ENCODE data around the gene TSPEAR.
"Not testable (repeated sequence)": the region's sequence is repeated elsewhere in the genome, so short reads cannot be mapped to it uniquely, and the experiment has no call there.

TSPEAR gene

DNA sequence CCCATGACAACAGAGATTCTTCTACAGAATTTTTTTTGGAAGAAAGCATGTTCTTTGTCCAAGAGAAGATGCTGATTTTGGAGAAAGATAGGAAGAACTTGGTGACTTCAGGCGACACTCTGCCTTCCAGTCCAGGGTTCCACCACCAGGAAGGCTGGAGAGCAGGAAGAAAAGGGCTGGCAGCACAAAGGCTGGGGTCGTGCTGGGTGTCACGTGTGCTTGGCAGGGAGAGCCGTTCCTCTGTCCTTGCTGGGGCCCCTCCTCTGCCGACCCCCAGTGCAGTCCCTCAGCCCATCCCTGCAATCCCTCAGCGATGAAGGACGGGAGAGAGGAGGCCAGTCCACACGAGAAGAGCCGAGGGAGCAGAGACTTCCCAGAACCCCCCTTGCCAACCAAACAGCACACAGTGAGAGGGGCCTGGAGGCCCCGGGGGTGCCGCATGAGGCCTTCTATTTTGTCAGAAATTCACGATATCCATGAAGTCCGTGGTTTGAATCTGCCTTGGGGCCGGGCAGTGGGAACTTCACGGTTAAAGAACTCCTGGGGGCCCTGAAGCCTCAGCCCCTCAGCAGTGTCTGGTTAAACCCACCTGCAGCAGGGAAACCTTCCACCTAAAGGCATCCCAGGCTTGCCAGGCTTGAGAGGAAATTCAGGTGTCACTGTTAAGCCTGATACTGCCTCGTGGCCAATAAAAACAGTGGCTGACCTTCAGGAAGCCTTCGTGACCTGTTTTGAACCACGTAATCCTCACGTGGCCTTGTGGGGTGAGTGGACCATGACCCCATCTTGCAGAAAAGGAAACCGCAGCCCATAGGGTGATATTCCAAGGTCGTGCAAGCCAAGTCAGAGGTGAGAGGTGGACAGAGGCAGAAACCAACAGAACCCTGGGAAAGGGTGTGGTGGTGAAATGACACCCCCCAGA lies 11.0 kb downstream of the TSPEAR start:
- Histone ChIP-seq H3K9ac (ENCODE audit: low read depth, low read length) (no peak overlapping the region), H3K27me3 (ENCODE audit: insufficient read depth, low read length) (peaks cover 18% of the 10 kb centered on the region), H3K9me3 (ENCODE audit: insufficient read depth, low read depth, low read length) (no peaks in the 10 kb centered on the region), H3K4me3 (ENCODE audit: low read length) (no peak overlapping the region), H3K36me3 (ENCODE audit: insufficient read depth, low read length) (no peaks in the 10 kb centered on the region), H3K4me1 (ENCODE audit: insufficient read depth, low read length) (peaks cover 45% of the 10 kb centered on the region), H3K27ac (ENCODE audit: low read depth, low read length) (no peak overlapping the region)
- 85% methylated on average over 21 of the region's 21 CpGs for WGBS

DNA sequence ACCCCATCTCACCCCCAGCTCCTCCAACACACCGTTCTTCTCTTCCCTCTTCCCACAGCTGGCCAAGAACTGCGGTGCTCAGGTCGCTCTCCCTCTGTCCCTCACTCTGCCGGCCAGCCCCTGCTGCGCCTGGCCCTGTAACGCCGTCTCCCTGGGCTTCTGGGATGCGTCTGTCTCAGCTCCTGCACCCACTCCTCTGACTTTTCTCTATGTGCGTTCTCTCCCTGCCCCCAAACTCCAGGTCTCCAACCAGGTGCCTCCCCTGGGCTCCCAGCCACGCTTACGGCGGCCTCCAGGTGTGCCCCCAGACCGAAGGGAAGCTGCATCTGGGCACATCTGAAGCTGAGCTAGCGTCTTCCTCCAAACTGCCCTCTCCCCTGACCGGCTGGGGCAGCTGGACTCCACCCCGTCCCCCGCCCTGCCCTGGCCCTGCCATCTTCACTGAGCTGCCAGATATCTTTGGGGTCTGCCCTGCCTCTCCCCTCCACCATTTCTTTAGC lies 11.8 kb downstream of the TSPEAR start:
- no peak overlapping the region for H3K4me3 ChIP-seq (ENCODE audit: low read length)
- WGBS = 81% methylated on average over 17 of the region's 17 CpGs
- H3K4me1 ChIP-seq (ENCODE audit: insufficient read depth, low read length) = peaks cover 47% of the 10 kb centered on the region
- no peaks in the 10 kb centered on the region for H3K9me3 ChIP-seq (ENCODE audit: insufficient read depth, low read depth, low read length)
- H3K27me3 ChIP-seq (ENCODE audit: insufficient read depth, low read length) = peaks cover 14% of the 10 kb centered on the region
- H3K9ac ChIP-seq (ENCODE audit: low read depth, low read length) = no peak overlapping the region
- H3K36me3 ChIP-seq (ENCODE audit: insufficient read depth, low read length) = no peaks in the 10 kb centered on the region
- H3K27ac ChIP-seq (ENCODE audit: low read depth, low read length) = no peak overlapping the region

- no peak overlapping the region for H3K9ac ChIP-seq (ENCODE audit: low read depth, low read length)
- peaks cover 8% of the 10 kb centered on the region; the same call in 1 of the 2 replicates for H3K9me3 ChIP-seq (ENCODE audit: insufficient read depth, low read depth, low read length)
- 47% methylated on average over 35 of the region's 35 CpGs for WGBS
- no peak overlapping the region for H3K4me3 ChIP-seq (ENCODE audit: low read length)
- H3K4me1 ChIP-seq (ENCODE audit: insufficient read depth, low read length) = peaks cover 33% of the 10 kb centered on the region
- no peak overlapping the region for H3K27ac ChIP-seq (ENCODE audit: low read depth, low read length)
- no peaks in the 10 kb centered on the region for H3K36me3 ChIP-seq (ENCODE audit: insufficient read depth, low read length)
- H3K27me3 ChIP-seq (ENCODE audit: insufficient read depth, low read length) = no peaks in the 10 kb centered on the region
Measured at GRCh38 chr21:44697811-44698734, 13.3 kb downstream of the TSPEAR start.

DNA sequence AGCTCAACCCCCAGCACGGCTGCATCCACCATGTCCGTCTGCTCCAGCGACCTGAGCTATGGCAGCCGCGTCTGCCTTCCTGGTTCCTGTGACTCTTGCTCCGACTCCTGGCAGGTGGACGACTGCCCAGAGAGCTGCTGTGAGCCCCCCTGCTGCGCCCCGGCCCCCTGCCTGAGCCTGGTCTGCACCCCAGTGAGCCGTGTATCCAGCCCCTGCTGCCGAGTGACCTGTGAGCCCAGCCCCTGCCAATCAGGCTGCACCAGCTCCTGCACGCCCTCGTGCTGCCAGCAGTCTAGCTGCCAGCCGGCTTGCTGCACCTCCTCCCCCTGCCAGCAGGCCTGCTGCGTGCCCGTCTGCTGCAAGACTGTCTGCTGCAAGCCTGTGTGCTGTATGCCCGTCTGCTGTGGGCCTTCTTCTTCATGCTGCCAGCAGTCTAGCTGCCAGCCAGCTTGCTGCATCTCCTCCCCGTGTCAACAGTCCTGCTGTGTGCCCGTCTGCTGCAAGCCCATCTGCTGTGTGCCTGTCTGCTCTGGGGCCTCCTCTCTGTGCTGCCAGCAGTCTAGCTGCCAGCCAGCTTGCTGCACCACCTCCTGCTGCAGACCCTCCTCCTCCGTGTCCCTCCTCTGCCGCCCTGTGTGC lies 14.1 kb downstream of the TSPEAR start, which contains the start of gene KRTAP10-12:
Gene KRTAP10-12 (plus strand): TSS at position 1 of the 639 bp plus-strand sequence. CDS start 30 bp downstream, at position 31.
- not testable (repeated sequence) for H3K9ac ChIP-seq (ENCODE audit: low read depth, low read length); H3K36me3 ChIP-seq (ENCODE audit: insufficient read depth, low read length); H3K4me3 ChIP-seq (ENCODE audit: low read length); H3K27ac ChIP-seq (ENCODE audit: low read depth, low read length); H3K27me3 ChIP-seq (ENCODE audit: insufficient read depth, low read length)
- 59% methylated on average over 20 of the region's 21 CpGs for WGBS
- Histone ChIP-seq H3K9me3 (ENCODE audit: insufficient read depth, low read depth, low read length) (peaks cover 14% of the 10 kb centered on the region), H3K4me1 (ENCODE audit: insufficient read depth, low read length) (peaks cover 27% of the 10 kb centered on the region)

GRCh38 chr21:44696572-44696971 lies 14.8 kb downstream of the TSPEAR start:
- Histone ChIP-seq H3K9me3 (ENCODE audit: insufficient read depth, low read depth, low read length) (peaks cover 14% of the 10 kb centered on the region), H3K36me3 (ENCODE audit: insufficient read depth, low read length) (no peaks in the 10 kb centered on the region), H3K4me3 (ENCODE audit: low read length) (no peak overlapping the region), H3K27ac (ENCODE audit: low read depth, low read length) (no peak overlapping the region), H3K4me1 (ENCODE audit: insufficient read depth, low read length) (peaks cover 27% of the 10 kb centered on the region), H3K9ac (ENCODE audit: low read depth, low read length) (no peak overlapping the region), H3K27me3 (ENCODE audit: insufficient read depth, low read length) (no peaks in the 10 kb centered on the region)
- WGBS = 70% methylated on average over 9 of the region's 10 CpGs

GRCh38 chr21:44695641-44696040 lies 15.7 kb downstream of the TSPEAR start:
- H3K27ac ChIP-seq (ENCODE audit: low read depth, low read length) = no peak overlapping the region
- no peaks in the 10 kb centered on the region for H3K36me3 ChIP-seq (ENCODE audit: insufficient read depth, low read length)
- no peaks in the 10 kb centered on the region for H3K27me3 ChIP-seq (ENCODE audit: insufficient read depth, low read length)
- no peak overlapping the region for H3K4me3 ChIP-seq (ENCODE audit: low read length)
- 86% methylated on average over 8 of the region's 8 CpGs for WGBS
- no peak overlapping the region for H3K9ac ChIP-seq (ENCODE audit: low read depth, low read length)
- H3K9me3 ChIP-seq (ENCODE audit: insufficient read depth, low read depth, low read length) = peaks cover 14% of the 10 kb centered on the region
- peaks cover 27% of the 10 kb centered on the region for H3K4me1 ChIP-seq (ENCODE audit: insufficient read depth, low read length)

- no peaks in the 10 kb centered on the region for H3K36me3 ChIP-seq (ENCODE audit: insufficient read depth, low read length)
- peaks cover 14% of the 10 kb centered on the region for H3K9me3 ChIP-seq (ENCODE audit: insufficient read depth, low read depth, low read length)
- H3K4me1 ChIP-seq (ENCODE audit: insufficient read depth, low read length) = peaks cover 27% of the 10 kb centered on the region
- WGBS = 76% methylated on average over 8 of the region's 8 CpGs
- no peak overlapping the region for H3K9ac ChIP-seq (ENCODE audit: low read depth, low read length)
- no peaks in the 10 kb centered on the region for H3K27me3 ChIP-seq (ENCODE audit: insufficient read depth, low read length)
- no peak overlapping the region for H3K27ac ChIP-seq (ENCODE audit: low read depth, low read length)
- no peak overlapping the region for H3K4me3 ChIP-seq (ENCODE audit: low read length)
Measured at GRCh38 chr21:44695184-44695583, 16.2 kb downstream of the TSPEAR start.

GRCh38 chr21:44694776-44695175 lies 16.6 kb downstream of the TSPEAR start:
- Histone ChIP-seq H3K4me3 (ENCODE audit: low read length) (no peak overlapping the region), H3K9ac (ENCODE audit: low read depth, low read length) (no peak overlapping the region), H3K27ac (ENCODE audit: low read depth, low read length) (no peak overlapping the region), H3K36me3 (ENCODE audit: insufficient read depth, low read length) (no peaks in the 10 kb centered on the region), H3K27me3 (ENCODE audit: insufficient read depth, low read length) (no peaks in the 10 kb centered on the region), H3K9me3 (ENCODE audit: insufficient read depth, low read depth, low read length) (peaks cover 14% of the 10 kb centered on the region), H3K4me1 (ENCODE audit: insufficient read depth, low read length) (peaks cover 25% of the 10 kb centered on the region)
- 80% methylated on average over 11 of the region's 11 CpGs for WGBS

GRCh38 chr21:44692798-44693512 lies 18.4 kb downstream of the TSPEAR start:
- peaks cover 14% of the 10 kb centered on the region for H3K9me3 ChIP-seq (ENCODE audit: insufficient read depth, low read depth, low read length)
- WGBS = 67% methylated on average over 2 of the region's 2 CpGs
- no peak overlapping the region for H3K4me3 ChIP-seq (ENCODE audit: low read length)
- H3K9ac ChIP-seq (ENCODE audit: low read depth, low read length) = no peak overlapping the region
- no peak overlapping the region for H3K27ac ChIP-seq (ENCODE audit: low read depth, low read length)
- H3K27me3 ChIP-seq (ENCODE audit: insufficient read depth, low read length) = no peaks in the 10 kb centered on the region
- no peaks in the 10 kb centered on the region for H3K36me3 ChIP-seq (ENCODE audit: insufficient read depth, low read length)
- H3K4me1 ChIP-seq (ENCODE audit: insufficient read depth, low read length) = peaks cover 15% of the 10 kb centered on the region

GRCh38 chr21:44691686-44692085 lies 19.7 kb downstream of the TSPEAR start:
- H3K4me1 ChIP-seq (ENCODE audit: insufficient read depth, low read length) = peaks cover 15% of the 10 kb centered on the region
- WGBS = 85% methylated on average over 2 of the region's 2 CpGs

More at GRCh38 chr21:44691686-44692085, 19.7 kb downstream of the TSPEAR start:
- no peak overlapping the region for H3K9ac ChIP-seq (ENCODE audit: low read depth, low read length)
- H3K27me3 ChIP-seq (ENCODE audit: insufficient read depth, low read length) = no peaks in the 10 kb centered on the region
- no peak overlapping the region for H3K27ac ChIP-seq (ENCODE audit: low read depth, low read length)
- no peaks in the 10 kb centered on the region for H3K36me3 ChIP-seq (ENCODE audit: insufficient read depth, low read length)
- H3K9me3 ChIP-seq (ENCODE audit: insufficient read depth, low read depth, low read length) = peaks cover 14% of the 10 kb centered on the region
- H3K4me3 ChIP-seq (ENCODE audit: low read length) = no peak overlapping the region

All from HUES64 (cell line).